GM12878 (cell line): ENCODE measurements around the gene HMCN2. TPM values are rescaled to one million over a fixed set of nuclear protein-coding genes. Genes with fewer than 3 reads are reported as not detected.

Experiments
- ATAC-seq: fragments of 200-7000 bp; cut with Tn5 transposase; 3 replicates; pipeline ENCODE4 v1.9.1; 2020; ENCODE audit warnings: mild to moderate bottlenecking, moderate library complexity
- BruUV-seq: library from RNA; stranded (reverse); fragments of 400-500 nt; replicated peaks from 2 replicates; lab custom pipeline; 2021; lab: Mats Ljungman, UMichigan
- CTCF ChIA-PET: fragments of 300-600 bp; sonication (Branson Sonifier 250); formaldehyde crosslinking; extraction: SDS; loops from one replicate; lab custom pipeline; 2021; ENCODE audit warnings: inconsistent platforms; lab: Yijun Ruan, JAX
- POLR2A ChIA-PET: fragments of 350-600 bp; formaldehyde crosslinking; extraction: SDS; loops from one replicate; lab custom pipeline; 2021; ENCODE audit warnings: inconsistent platforms; lab: Charles Lee
- RAD21 ChIA-PET: fragments of 300-600 bp; sonication (Branson Sonifier 250); formaldehyde crosslinking; loops from one replicate; lab custom pipeline; 2023; ENCODE audit warnings: antibody characterized with exemption; ENCODE audit not compliant: unreplicated experiment; lab: Charles Lee
- SMC1A ChIA-PET: fragments of 300-600 bp; sonication (Branson Sonifier 250); formaldehyde crosslinking; loops from one replicate; lab custom pipeline; 2023; ENCODE audit not compliant: unreplicated experiment, uncharacterized antibody; lab: Charles Lee
- DNase-seq: peaks from one replicate; pipeline ENCODE4 v3.0.0-alpha.2; 2011; ENCODE audit warnings: low read depth, low spot score
- FAIRE-seq: peaks from 3 replicates; lab custom pipeline; 2011; peaks lifted over from hg19 to GRCh38; lab: Jason Lieb, UNC
- H2AFZ ChIP-seq: 2 replicates; pipeline ENCODE4 v1.6.0; 2011; ENCODE audit warnings: low read depth, low read length, control low read depth; ENCODE audit not compliant: control insufficient read depth
- H3K27ac ChIP-seq: 2 replicates; pipeline ENCODE4 v1.5.1; 2011; ENCODE audit warnings: control low read depth; ENCODE audit not compliant: control insufficient read depth, insufficient read depth
- H3K27me3 ChIP-seq, 2 experiments: replicated peaks in 1 of 2; 2 replicates each; pipeline versions ENCODE4 v1.6.0 to v1.6.1; 2011; ENCODE audit warnings: low read length in 1 of 2; ENCODE audit not compliant: control insufficient read depth in 2 of 2, insufficient read depth in 2 of 2
- H3K36me3 ChIP-seq, 2 experiments: 2 replicates each; pipeline ENCODE4 v1.5.1; 2011; ENCODE audit warnings: low read length in 1 of 2; ENCODE audit not compliant: control insufficient read depth in 2 of 2, insufficient read depth in 2 of 2
- H3K4me1 ChIP-seq: 2 replicates; pipeline ENCODE4 v1.6.1; 2011; ENCODE audit warnings: mild to moderate bottlenecking, low read length, moderate library complexity, mixed read lengths; ENCODE audit not compliant: control insufficient read depth, insufficient read depth
- H3K4me2 ChIP-seq: 2 replicates; pipeline ENCODE4 v1.6.0; 2011; ENCODE audit warnings: control low read depth; ENCODE audit not compliant: control insufficient read depth, insufficient read depth
- H3K4me3 ChIP-seq: fragments of 200-600 bp; sonication (generic); 2 replicates; pipeline ENCODE4 v1.5.1; 2016
- H3K79me2 ChIP-seq: 2 replicates; pipeline ENCODE4 v1.6.0; 2011; ENCODE audit warnings: low read length; ENCODE audit not compliant: control insufficient read depth, insufficient read depth
- H3K9ac ChIP-seq: 2 replicates; pipeline ENCODE4 v1.8.0; 2011; ENCODE audit warnings: low read length, control low read depth, mixed read lengths; ENCODE audit not compliant: control insufficient read depth, insufficient read depth
- H3K9me3 ChIP-seq: replicated peaks from 3 replicates; pipeline ENCODE4 v1.5.1; 2011; ENCODE audit warnings: mild to moderate bottlenecking, low read length; ENCODE audit not compliant: control insufficient read depth, insufficient read depth
- H4K20me1 ChIP-seq: 2 replicates; pipeline ENCODE4 v1.6.0; 2011; ENCODE audit not compliant: control insufficient read depth, insufficient read depth
- BCL11A ChIP-seq: IDR thresholded peaks from 2 replicates; pipeline ENCODE4 v1.6.1; 2011; ENCODE audit warnings: low read depth, low read length
- BMI1 ChIP-seq: fragments of 450-650 bp; IDR thresholded peaks from 2 replicates; pipeline ENCODE4 v1.6.1; 2016; ENCODE audit warnings: mild to moderate bottlenecking, moderate library complexity, borderline replicate concordance
- CHD2 ChIP-seq: IDR thresholded peaks from 2 replicates; pipeline ENCODE4 v1.6.1; 2011; ENCODE audit warnings: low read depth, low read length, improper control_type of control experiment, borderline replicate concordance
- EP300 ChIP-seq, 2 experiments: fragments of 150-350 bp in 1 of 2; IDR thresholded peaks; 2 replicates each; pipeline ENCODE4 v1.6.1; 2011 to 2012; ENCODE audit warnings: low read depth in 2 of 2, low read length in 2 of 2, borderline replicate concordance in 1 of 2, improper control_type of control experiment in 1 of 2, inconsistent platforms in 1 of 2; ENCODE audit not compliant: control insufficient read depth in 1 of 2
- LARP7 ChIP-seq: fragments of 450-650 bp; IDR thresholded peaks from 2 replicates; pipeline ENCODE4 v1.6.1; 2017; ENCODE audit warnings: mild to moderate bottlenecking
- NR2C1 ChIP-seq: fragments of 450-650 bp; IDR thresholded peaks from 2 replicates; pipeline ENCODE4 v1.6.1; 2017; ENCODE audit warnings: antibody characterized with exemption, mild to moderate bottlenecking, moderate library complexity
- POLR2AphosphoS5 ChIP-seq: IDR thresholded peaks from 2 replicates; pipeline ENCODE4 v1.6.1; 2011; ENCODE audit warnings: mild to moderate bottlenecking, low read length, inconsistent platforms
- RB1 ChIP-seq: fragments of 450-650 bp; formaldehyde crosslinking; IDR thresholded peaks from 2 replicates; pipeline ENCODE4 v1.6.1; 2017; ENCODE audit warnings: mild to moderate bottlenecking, borderline replicate concordance
- RUNX3 ChIP-seq: IDR thresholded peaks from 2 replicates; pipeline ENCODE4 v1.6.1; 2012; ENCODE audit warnings: low read length, inconsistent platforms
- SUZ12 ChIP-seq: fragments of 200-600 bp; sonication (generic); IDR thresholded peaks from one replicate; pipeline ENCODE4 v1.6.1; 2018; ENCODE audit warnings: antibody characterized with exemption, mild to moderate bottlenecking; ENCODE audit not compliant: unreplicated experiment
- TBL1XR1 ChIP-seq: IDR thresholded peaks from 2 replicates; pipeline ENCODE4 v1.6.1; 2012; ENCODE audit warnings: low read depth, low read length, improper control_type of control experiment
- ZNF207 ChIP-seq: fragments of 450-650 bp; IDR thresholded peaks from 2 replicates; pipeline ENCODE4 v1.6.1; 2014; ENCODE audit warnings: antibody characterized with exemption, mild to moderate bottlenecking, borderline replicate concordance
- ZNF217 ChIP-seq: fragments of 450-650 bp; IDR thresholded peaks from 2 replicates; pipeline ENCODE4 v1.6.1; 2017; ENCODE audit warnings: antibody characterized with exemption, mild to moderate bottlenecking
- WGBS: methylation state at CpG from one replicate; pipeline ENCODE4 v1.1.6; 2016; ENCODE audit warnings: low lambda C conversion rate; ENCODE audit not compliant: insufficient replicate concordance, insufficient coverage; ENCODE audit errors: missing lambda C conversion rate; 5-methylcytosine and 5-hydroxymethylcytosine counted together
- in situ Hi-C: fragments of 300-500 bp; cut with MboI; formaldehyde crosslinking; loops from 9 replicates; pipeline ENCODE4 v1.14.3; 2018; ENCODE audit warnings: mixed read lengths
- intact Hi-C: fragments of 100-400 bp; cut with micrococcal nuclease; formaldehyde crosslinking; loops from one replicate; pipeline ENCODE4 v1.14.2; 2022; ENCODE audit not compliant: unreplicated experiment
- polyA plus RNA-seq, 11 experiments: library from polyadenylated mRNA; depleted of rRNA in 4 of 11; unstranded in 6 of 11; stranded (reverse) in 5 of 11; fragments of >200 nt; fragmentation: Nextera tagmentation in 4 of 11; fragmentation: Illumina TruSeq in 1 of 11; extraction: Ambion mirVana in 4 of 11; extraction: Trizol in 1 of 11; gene quantifications; 1 replicate in 1 of 11; 2 replicates in 10 of 11; pipeline versions ENCODE4 v1.2.1 to v1.2.3, GENCODE V29; 2011 to 2016; ENCODE audit warnings: inconsistent platforms in 2 of 11, missing spikeins in 2 of 11, low read depth in 1 of 11
- total RNA-seq, 4 experiments: library from RNA; depleted of rRNA in 3 of 4; stranded (reverse); fragments of >200 nt in 3 of 4; fragmentation: Illumina TruSeq in 1 of 4; extraction: Trizol in 1 of 4; gene quantifications; 2 replicates each; pipeline versions ENCODE4 v1.2.1 to v1.2.3, GENCODE V29; 2013 to 2021
- TF ChIP-seq, protein P1 (sequence below): fragments of 150-350 bp; IDR thresholded peaks from 2 replicates; pipeline ENCODE4 v1.6.1; 2016; ENCODE audit warnings: low read depth, low read length

Gene HMCN2
- total and polyA plus RNA-seq, 10 of the 15 experiments (the other 5 are each of a cell fraction or from before 2014, with no cell fraction given) = 0.04 TPM; not detected in 9

DNA sequence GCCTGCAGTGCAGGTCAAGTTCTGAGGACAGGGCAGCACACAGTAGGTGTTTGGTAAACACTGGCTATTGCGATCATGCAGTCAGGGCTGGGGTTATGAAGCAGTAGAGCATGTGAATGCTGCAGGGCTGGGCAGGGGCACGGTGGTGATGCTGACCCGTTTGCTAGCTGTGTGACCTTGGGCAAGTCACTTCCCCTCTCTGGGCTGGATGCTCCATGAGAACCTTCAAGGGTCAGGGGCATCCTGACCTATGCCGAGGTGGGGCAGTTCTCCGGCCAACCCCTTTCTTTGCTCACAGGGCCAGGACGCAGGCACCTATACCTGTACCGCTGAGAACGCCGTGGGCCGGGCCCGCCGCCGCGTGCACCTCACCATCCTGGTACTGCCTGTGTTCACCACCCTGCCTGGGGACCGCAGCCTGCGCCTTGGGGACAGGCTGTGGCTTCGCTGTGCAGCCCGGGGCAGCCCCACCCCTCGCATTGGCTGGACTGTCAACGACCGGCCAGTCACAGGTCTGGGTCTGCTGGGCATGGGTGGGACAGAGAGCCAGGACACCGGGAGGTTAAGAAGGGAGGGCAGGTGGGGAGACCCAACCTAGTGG is 140.2 kb downstream of the HMCN2 start:
- no peak overlapping the region for H3K9ac ChIP-seq
- BruUV-seq = no TSS peak
- TF ChIP-seq, protein P1, sequence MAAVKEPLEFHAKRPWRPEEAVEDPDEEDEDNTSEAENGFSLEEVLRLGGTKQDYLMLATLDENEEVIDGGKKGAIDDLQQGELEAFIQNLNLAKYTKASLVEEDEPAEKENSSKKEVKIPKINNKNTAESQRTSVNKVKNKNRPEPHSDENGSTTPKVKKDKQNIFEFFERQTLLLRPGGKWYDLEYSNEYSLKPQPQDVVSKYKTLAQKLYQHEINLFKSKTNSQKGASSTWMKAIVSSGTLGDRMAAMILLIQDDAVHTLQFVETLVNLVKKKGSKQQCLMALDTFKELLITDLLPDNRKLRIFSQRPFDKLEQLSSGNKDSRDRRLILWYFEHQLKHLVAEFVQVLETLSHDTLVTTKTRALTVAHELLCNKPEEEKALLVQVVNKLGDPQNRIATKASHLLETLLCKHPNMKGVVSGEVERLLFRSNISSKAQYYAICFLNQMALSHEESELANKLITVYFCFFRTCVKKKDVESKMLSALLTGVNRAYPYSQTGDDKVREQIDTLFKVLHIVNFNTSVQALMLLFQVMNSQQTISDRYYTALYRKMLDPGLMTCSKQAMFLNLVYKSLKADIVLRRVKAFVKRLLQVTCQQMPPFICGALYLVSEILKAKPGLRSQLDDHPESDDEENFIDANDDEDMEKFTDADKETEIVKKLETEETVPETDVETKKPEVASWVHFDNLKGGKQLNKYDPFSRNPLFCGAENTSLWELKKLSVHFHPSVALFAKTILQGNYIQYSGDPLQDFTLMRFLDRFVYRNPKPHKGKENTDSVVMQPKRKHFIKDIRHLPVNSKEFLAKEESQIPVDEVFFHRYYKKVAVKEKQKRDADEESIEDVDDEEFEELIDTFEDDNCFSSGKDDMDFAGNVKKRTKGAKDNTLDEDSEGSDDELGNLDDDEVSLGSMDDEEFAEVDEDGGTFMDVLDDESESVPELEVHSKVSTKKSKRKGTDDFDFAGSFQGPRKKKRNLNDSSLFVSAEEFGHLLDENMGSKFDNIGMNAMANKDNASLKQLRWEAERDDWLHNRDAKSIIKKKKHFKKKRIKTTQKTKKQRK = no peak
- TF ChIP-seq BCL11A (no peak), EP300 (IDR thresholded peaks at IDR 0.05; ENCODE audit: borderline replicate concordance in 1 of 2, control insufficient read depth in 1 of 2, low read depth in 2 of 2, low read length in 2 of 2) (no peak), CHD2 (no peak), ZNF217 (no peak), ZNF207 (no peak), BMI1 (no peak), RB1 (no peak), SUZ12 (no peak), TBL1XR1 (no peak), POLR2AphosphoS5 (no peak), NR2C1 (no peak), LARP7 (no peak), RUNX3 (no peak)
- TF ChIP-seq, all 136 proteins: peak for 0
- SMC1A ChIA-PET = no interaction called here
- FAIRE-seq (no peak), DNase-seq (no peak), ATAC-seq (no peak)
- Histone ChIP-seq H3K79me2 (no peaks in the 10 kb centered on the region), H4K20me1 (no peaks in the 10 kb centered on the region), H3K4me1 (no peaks in the 10 kb centered on the region), H3K36me3 (no peaks in the 10 kb centered on the region), H3K9me3 (no peaks in the 10 kb centered on the region), H2AFZ (no peak overlapping the region), H3K4me3 (no peak overlapping the region), H3K4me2 (no peak overlapping the region), H3K27me3 (no peaks in the 10 kb centered on the region; a peak in 2 of 4 replicates), H3K27ac (no peak overlapping the region)
- intact Hi-C loops = no loop called here
- POLR2A ChIA-PET = no interaction called here
- WGBS = 67% methylated on average over 21 of the region's 22 CpGs
- in situ Hi-C loops = no loop called here
- CTCF ChIA-PET = no interaction called here
- RAD21 ChIA-PET = no interaction called here
